NCI-H2227 (cell line): ENCODE measurements around the gene TPH2.

Experiments used
- DNase-seq: peaks from one replicate; lab custom pipeline; 2025; ENCODE audit not compliant: unreplicated experiment; lab: John Stamatoyannopoulos, UW

Gene TPH2

DNA sequence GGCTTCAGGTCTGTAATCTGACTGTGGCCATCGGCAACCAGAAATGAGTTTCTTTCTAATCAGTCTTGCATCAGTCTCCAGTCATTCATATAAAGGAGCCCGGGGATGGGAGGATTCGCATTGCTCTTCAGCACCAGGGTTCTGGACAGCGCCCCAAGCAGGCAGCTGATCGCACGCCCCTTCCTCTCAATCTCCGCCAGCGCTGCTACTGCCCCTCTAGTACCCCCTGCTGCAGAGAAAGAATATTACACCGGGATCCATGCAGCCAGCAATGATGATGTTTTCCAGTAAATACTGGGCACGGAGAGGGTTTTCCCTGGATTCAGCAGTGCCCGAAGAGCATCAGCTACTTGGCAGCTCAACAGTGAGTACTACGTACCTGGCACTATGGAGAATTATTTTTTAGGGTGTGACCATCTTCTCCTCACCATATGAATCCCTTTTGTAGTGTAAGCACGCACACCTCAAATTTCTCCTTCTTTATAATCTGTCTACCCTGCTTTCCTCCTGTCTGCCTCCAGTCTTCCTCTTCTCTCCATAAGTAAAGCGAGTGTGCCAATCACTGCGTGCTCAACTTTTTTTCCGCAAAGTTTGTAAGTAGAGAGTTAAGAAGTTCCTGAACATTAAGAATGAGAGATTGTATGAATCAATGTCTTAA, at the start of gene TPH2:
Gene TPH2 (plus strand): TSS at position 118 of the 658 bp plus-strand sequence. CDS start 142 bp downstream, at position 260.
- DNase-seq: peak; percentile 93

GRCh38 chr12:71890475-71890874, 48.2 kb upstream of the TPH2 start:
- no peak for DNase-seq

- no peak for DNase-seq
Observed at GRCh38 chr12:71892059-71892458, 46.6 kb upstream of the TPH2 start.

- DNase-seq: no peak
Observed at GRCh38 chr12:71896205-71896882, 42.3 kb upstream of the TPH2 start.

DNA sequence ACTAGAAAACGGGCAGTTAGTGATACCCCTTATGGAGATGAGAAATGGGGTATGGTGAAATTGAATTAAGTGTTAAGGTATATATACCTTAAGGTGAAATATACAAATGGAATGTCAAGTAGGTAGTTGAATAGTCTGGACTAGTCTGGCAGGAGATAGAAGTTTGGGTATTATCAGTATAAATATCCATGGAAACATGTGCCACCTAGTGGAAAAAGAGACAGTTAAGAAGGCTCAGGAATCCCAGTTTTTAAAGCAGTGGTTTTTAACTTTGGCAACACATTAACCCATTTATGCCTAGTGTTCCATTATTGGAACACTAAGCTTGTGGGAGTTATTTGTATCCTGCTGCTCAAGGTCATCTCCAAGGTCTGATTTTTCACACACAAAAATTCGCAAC, 38.6 kb upstream of the TPH2 start:
- DNase-seq: no peak

DNA sequence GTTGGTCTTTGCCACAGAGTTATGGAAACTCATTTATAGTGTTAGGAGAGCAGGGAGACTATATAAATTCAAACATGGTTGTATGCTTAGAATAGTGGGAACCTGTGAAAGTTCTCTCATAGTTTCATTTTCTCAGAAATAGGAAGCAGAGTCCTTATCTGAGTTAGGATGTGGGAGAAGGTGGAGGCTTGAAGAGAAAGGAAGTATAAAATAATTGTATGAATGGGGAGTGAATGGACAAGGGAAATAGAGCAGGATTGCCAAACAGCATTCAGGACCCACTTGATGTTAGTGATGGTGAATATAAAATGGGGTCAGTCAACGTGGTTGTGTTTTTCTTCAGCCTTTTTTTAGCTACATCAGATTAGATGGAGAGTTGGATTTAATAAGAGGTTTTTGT, 34.0 kb upstream of the TPH2 start:
- no peak for DNase-seq

GRCh38 chr12:71935594-71935993, 3.1 kb upstream of the TPH2 start:
- no peak for DNase-seq

GRCh38 chr12:71940068-71940467, 1.4 kb downstream of the TPH2 start:
- no peak for DNase-seq

GRCh38 chr12:71941174-71941573, 2.5 kb downstream of the TPH2 start:
- DNase-seq: no peak

DNA sequence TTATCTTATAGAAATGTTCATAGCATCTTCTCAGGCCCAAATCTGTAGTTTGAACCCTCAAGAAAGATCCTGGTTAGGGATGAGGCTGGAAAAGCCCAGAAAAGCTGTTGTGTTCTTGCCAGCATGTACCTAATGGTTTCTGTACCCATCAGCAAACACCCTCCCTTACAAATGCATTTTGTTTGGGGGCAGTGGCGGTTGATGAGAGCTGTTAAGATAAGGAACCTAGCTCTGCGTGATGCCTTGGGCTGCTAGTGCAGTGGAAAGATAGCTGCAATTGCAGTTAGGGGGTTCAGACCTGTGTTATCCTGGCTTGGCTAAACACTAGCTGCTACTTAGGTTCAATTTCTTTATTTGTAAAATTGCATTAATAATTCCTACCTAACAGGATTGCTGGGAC, 3.6 kb downstream of the TPH2 start:
- DNase-seq: peak; percentile 25

GRCh38 chr12:71942703-71943102, 4.1 kb downstream of the TPH2 start:
- no peak for DNase-seq

DNA sequence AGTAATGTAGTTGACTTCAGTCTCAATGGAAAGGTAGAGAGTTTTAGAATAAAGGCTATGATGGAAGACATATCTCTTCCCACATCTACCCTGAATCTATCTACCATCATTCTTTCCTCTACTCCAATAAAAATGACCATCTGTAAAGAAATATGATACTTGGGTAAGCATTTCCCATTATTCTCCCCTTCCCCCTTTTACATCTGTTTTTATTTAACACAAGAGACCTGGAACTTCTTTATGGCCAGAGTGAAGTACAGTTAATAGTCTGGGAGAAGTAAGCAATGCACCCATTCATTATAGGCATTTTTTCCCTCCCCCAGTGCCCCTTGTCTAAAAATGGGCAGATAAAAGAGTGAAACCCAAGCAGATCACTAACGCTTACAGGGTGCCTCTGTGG, 6.5 kb downstream of the TPH2 start:
- DNase-seq: no peak

DNA sequence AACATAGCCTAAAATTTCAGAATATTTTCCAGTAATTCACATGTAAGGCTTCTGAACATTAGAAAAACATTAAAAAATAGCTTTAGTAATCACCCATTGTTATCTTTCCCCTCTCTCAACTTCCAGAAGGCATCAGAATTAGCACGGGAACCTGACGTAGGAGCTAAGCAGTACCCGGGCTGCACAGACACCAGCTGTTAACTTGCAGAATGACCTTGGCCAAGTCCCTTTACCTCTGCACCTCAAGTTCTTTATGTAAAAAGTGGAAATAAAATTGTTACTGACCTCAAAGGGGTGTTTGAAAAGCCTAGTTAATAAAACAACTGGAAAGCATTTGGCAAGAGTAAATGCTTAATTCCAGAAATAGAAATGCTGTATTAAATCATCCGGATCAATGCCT, 7.2 kb downstream of the TPH2 start:
- DNase-seq: no peak

DNA sequence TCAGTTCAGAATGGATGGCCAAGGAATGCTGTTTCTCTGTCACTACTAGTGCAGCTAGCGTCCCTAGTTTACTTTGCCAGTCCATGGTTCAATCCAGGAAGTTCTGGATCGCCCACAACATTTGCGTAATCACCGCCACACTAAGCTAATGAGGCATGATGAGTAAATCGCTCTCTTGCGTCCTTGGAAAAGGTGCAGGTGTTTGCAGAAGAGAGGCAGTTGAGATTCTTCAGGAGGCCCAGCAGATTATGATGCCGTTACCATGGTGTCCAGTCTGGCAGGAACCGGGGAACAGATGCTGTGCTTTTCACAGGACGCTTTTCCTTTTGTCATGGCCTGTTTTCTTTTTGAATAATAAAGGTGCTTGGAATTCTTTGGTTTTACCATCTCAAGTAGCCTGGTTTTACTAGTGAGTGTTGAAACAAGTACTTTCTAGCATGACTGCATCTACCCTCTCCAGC, 9.0 kb downstream of the TPH2 start:
- DNase-seq: peak; percentile 57

- DNase-seq: no peak
Observed at GRCh38 chr12:71948390-71948789, 9.7 kb downstream of the TPH2 start.

GRCh38 chr12:71949646-71950045, 11.0 kb downstream of the TPH2 start:
- DNase-seq: no peak

DNA sequence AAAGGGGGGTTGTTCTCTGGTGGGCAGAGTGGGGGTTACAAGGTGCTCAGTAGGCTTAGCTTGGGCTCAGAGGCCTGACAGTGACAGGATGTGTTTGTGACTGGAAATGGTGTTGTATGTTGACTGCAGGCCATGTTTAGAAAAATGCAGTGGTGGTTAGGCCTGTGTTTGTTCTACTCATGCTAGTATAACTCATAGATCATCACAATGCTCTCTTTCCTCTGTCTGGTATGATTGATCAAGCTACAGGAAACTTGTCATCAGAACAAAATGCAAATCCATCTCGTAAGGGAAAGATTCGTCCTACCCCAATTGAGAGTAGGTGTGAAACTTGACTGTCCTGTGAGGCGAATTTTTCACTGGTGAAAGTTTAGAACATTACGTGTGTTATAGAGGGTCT, 11.8 kb downstream of the TPH2 start:
- DNase-seq: no peak

DNA sequence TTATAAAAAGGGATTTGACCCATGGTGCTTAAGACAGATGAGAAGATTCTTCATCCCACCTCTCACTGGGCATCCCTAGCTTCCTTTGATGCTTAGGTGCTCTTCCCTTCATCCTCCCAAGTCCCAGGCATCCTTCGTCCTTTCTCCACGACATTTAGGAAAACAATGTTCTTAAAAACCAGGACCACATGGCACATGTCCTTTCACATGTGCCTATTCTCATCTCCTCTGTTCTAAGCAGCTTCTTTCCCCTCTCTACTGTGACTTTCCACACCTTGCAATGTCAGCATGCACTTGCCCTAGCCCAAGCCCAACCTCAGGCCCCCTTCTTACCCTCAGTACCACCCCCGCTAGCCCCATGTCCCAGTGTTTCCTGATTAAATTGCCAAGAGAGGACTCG, 12.2 kb downstream of the TPH2 start:
- no peak for DNase-seq

- DNase-seq: peak; percentile 31
Observed at GRCh38 chr12:71954083-71954778, 15.6 kb downstream of the TPH2 start.

DNA sequence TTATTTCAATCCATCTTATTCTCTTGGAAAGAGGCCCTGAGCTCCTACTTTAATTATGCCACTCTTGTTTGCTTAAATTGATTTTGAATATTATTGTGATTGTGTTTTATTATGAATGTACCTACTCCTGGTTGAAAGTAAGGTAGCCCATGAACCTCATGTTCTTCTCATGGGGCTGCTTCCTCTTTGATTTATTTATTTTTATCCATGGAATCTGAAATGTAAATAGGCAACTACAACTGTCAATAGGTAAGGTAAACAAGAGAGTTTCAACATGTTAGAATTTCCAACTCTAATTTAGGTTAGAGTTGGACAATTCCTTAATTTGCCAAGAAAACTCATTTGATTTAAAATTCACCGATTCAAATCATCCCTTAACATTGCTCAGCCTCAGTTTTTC, 16.2 kb downstream of the TPH2 start:
- no peak for DNase-seq

- DNase-seq: no peak
Observed at GRCh38 chr12:71955970-71956369, 17.3 kb downstream of the TPH2 start.

- DNase-seq: no peak
Observed at GRCh38 chr12:71958056-71958455, 19.4 kb downstream of the TPH2 start.
